ENCODE data around the gene PACSIN2. TPM values are rescaled to one million over a fixed set of nuclear protein-coding genes. Genes with fewer than 3 reads are reported as not detected.
"Not testable (repeated sequence)": the region's sequence is repeated elsewhere in the genome, so short reads cannot be mapped to it uniquely, and the experiment has no call there.

PACSIN2 gene
- total RNA-seq, 1 experiment from 2014 or later = 70.5 TPM

- Mint-ChIP-seq H3K4me1 (peaks cover 51% of the 10 kb centered on the region), H3K27me3 (ENCODE audit: low read depth) (no peaks in the 10 kb centered on the region), H3K4me3 (no peak overlapping the region), H3K36me3 (peaks cover 16% of the 10 kb centered on the region), H3K9me3 (peaks cover 13% of the 10 kb centered on the region), H3K27ac (peak overlapping the region; percentile 15; the same call in 1 of the 2 replicates)
- ATAC-seq (no peak), DNase-seq (ENCODE audit: low spot score) (no peak)
- TF ChIP-seq ZNF121 (CRISPR knock-in tag; IDR thresholded peaks at IDR 0.05) (no peak), ATF2 (CRISPR knock-in tag; IDR thresholded peaks at IDR 0.05; ENCODE audit: borderline replicate concordance, low read depth) (no peak), CTCF (IDR thresholded peaks at IDR 0.05) (no peak), E2F5 (CRISPR knock-in tag; IDR thresholded peaks at IDR 0.05) (no peak), ZNF416 (CRISPR knock-in tag; IDR thresholded peaks at IDR 0.05) (no peak), ATF6 (CRISPR knock-in tag; IDR thresholded peaks at IDR 0.05) (no peak), PRRX2 (CRISPR knock-in tag; IDR thresholded peaks at IDR 0.05) (no peak), MLX (CRISPR knock-in tag; IDR thresholded peaks at IDR 0.05) (no peak), NFYB (CRISPR knock-in tag; conservative IDR thresholded peaks at IDR 0.05; ENCODE audit: low read depth) (no peak), NR1H2 (CRISPR knock-in tag; IDR thresholded peaks at IDR 0.05) (no peak)
- TF ChIP-seq, protein P1, sequence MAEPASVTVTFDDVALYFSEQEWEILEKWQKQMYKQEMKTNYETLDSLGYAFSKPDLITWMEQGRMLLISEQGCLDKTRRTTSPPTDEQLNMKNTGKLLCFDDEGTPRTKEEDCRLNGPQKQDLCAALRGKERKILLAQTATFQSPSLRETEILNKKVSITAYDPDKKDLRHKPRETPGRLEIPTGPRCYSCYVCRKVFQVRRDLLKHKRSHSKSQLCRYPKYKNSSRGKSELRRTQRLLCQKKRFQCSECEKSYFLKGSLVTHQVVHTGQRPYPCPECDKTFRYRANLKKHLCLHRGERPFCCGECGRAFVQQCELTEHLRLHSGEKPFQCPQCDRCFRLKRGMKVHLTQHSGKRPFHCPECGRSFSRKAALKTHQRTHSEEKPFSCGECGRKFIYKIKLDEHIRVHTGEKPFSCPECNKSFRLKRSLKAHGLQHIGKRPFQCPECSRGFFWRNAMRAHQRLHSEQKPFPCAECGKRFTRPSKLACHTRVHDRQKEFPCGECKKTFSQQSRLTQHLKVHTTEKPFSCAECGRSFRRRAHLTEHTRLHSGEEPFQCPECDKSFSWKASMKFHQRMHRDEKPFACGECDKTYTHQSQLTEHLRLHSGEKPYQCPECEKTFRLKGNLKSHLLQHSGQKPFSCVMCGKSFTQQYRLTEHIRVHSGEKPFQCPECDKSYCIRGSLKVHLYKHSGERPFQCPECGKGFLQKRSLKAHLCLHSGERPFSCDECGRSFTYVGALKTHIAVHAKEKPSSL (CRISPR knock-in tag; conservative IDR thresholded peaks at IDR 0.05) = no peak
- CTCF ChIA-PET = no interaction called here
- POLR2A ChIA-PET = no interaction called here
Measured at GRCh38 chr22:42996646-42997365, 18.1 kb downstream of the PACSIN2 start.

GRCh38 chr22:42995654-42996053 is 19.3 kb downstream of the PACSIN2 start:
- H3K27me3 Mint-ChIP-seq (ENCODE audit: low read depth); ATAC-seq; H3K4me3 Mint-ChIP-seq; H3K27ac Mint-ChIP-seq; DNase-seq (ENCODE audit: low spot score); POLR2A ChIA-PET: not testable (repeated sequence)
- H3K4me1 Mint-ChIP-seq = peaks cover 49% of the 10 kb centered on the region
- CTCF ChIA-PET = interaction anchor here (1.0 to 1.3 kb wide), 2 partner anchors 128 to 175 kb away, joined by 3 read pairs; no protein-coding TSS in a partner anchor
- peaks cover 13% of the 10 kb centered on the region for H3K9me3 Mint-ChIP-seq
- peaks cover 16% of the 10 kb centered on the region for H3K36me3 Mint-ChIP-seq
